TTC549 (cell line): ENCODE measurements around the gene RCCD1.
"Not testable (repeated sequence)": the region's sequence is repeated elsewhere in the genome, so short reads cannot be mapped to it uniquely, and the experiment has no call there.

Experiments
- FAIRE-seq: peaks from 2 replicates; lab custom pipeline; 2012; peaks lifted over from hg19 to GRCh38; lab: Jason Lieb, UNC

The RCCD1 gene

GRCh38 chr15:90954712-90955623 lies at the start of gene RCCD1:
RCCD1 (plus strand) TSS chr15:90954884; CDS start chr15:90956735, 1,851 bp downstream.
- no peak for FAIRE-seq

GRCh38 chr15:90905306-90906180 lies 49.1 kb upstream of the RCCD1 start:
- no peak for FAIRE-seq

- no peak for FAIRE-seq
These were observed 48.4 kb upstream of the RCCD1 start for GRCh38 chr15:90906181-90906849.

GRCh38 chr15:90907051-90907660 lies 47.5 kb upstream of the RCCD1 start:
- no peak for FAIRE-seq

- FAIRE-seq: no peak
These were observed 46.7 kb upstream of the RCCD1 start for GRCh38 chr15:90907838-90908507.

- FAIRE-seq: not testable (repeated sequence)
These were observed 45.2 kb upstream of the RCCD1 start for GRCh38 chr15:90909449-90909848.

- no peak for FAIRE-seq
These were observed 44.7 kb upstream of the RCCD1 start for GRCh38 chr15:90909976-90910375.

GRCh38 chr15:90910441-90911301 lies 44.0 kb upstream of the RCCD1 start:
- FAIRE-seq: no peak

- FAIRE-seq: no peak
These were observed 43.4 kb upstream of the RCCD1 start for GRCh38 chr15:90911302-90911623.

- no peak for FAIRE-seq
These were observed 42.5 kb upstream of the RCCD1 start for GRCh38 chr15:90911906-90912769.

GRCh38 chr15:90912770-90913075 lies 42.0 kb upstream of the RCCD1 start:
- no peak for FAIRE-seq

GRCh38 chr15:90913398-90913944 lies 41.2 kb upstream of the RCCD1 start:
- FAIRE-seq: no peak

GRCh38 chr15:90914305-90915080 lies 40.2 kb upstream of the RCCD1 start:
- no peak for FAIRE-seq

- no peak for FAIRE-seq
These were observed 39.4 kb upstream of the RCCD1 start for GRCh38 chr15:90915216-90915807.

- no peak for FAIRE-seq
These were observed 38.8 kb upstream of the RCCD1 start for GRCh38 chr15:90915808-90916440.

- no peak for FAIRE-seq
These were observed 38.2 kb upstream of the RCCD1 start for GRCh38 chr15:90916461-90916860.

- FAIRE-seq: no peak
These were observed 37.1 kb upstream of the RCCD1 start for GRCh38 chr15:90917569-90917968.
